ENCODE data around the gene MXI1.

GRCh38 chr10:110221721-110222261 is 14.4 kb downstream of the MXI1 start:
- TF ChIP-seq CTCF (IDR thresholded peaks at IDR 0.05) = peak in 3 of 6 experiments; percentile 19 to 31 (median 27)
- peak; percentile 36 to 91 for TF ChIP-seq POLR2A (IDR thresholded peaks at IDR 0.05)
